ENCODE results near the gene PCNX2.

Gene PCNX2

DNA sequence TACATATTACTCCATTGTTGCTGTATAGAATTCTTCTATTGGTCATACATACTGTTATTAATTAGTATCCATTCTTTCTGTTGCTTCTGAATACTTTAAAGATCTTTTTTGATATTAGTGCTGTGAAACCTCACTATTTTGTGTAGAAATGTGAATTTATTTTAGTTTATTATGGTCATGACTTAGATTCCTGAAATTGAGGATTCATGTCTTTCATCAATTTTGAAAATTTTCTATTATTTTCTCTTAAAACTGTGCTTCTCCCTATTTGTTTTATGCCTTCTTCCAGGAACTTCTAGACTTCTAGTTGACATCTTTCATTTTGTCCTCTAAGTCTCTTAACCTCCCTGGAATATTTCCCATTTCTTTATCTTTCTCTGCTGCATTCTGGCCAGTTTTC, 232.1 kb downstream of the PCNX2 start:
- no peak for DNase-seq (ENCODE audit: low read depth)

GRCh38 chr1:233061265-233061664, 234.3 kb downstream of the PCNX2 start:
- DNase-seq (ENCODE audit: low read depth) = no peak

GRCh38 chr1:233060461-233060994, 235.0 kb downstream of the PCNX2 start:
- no peak for DNase-seq (ENCODE audit: low read depth)

DNA sequence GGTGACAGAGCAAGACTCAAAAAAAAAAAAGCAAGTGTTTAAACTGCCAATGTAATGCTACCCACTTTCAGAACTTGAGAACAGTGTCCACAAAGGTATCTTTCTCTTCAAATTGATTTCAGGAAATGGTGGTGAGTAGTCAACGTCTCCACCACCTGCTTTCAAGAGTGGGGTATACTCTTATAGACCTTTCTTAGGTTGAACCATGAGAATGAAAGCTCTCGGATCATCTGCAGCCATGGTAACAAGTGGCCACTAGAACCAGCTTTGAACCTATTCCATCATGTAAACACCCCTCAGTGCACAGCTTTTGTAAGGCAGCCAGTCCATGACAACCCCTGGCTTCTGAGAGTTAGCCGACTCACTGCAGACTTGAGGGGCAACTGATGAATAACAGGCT, 237.7 kb downstream of the PCNX2 start:
- no peak for DNase-seq (ENCODE audit: low read depth)

DNA sequence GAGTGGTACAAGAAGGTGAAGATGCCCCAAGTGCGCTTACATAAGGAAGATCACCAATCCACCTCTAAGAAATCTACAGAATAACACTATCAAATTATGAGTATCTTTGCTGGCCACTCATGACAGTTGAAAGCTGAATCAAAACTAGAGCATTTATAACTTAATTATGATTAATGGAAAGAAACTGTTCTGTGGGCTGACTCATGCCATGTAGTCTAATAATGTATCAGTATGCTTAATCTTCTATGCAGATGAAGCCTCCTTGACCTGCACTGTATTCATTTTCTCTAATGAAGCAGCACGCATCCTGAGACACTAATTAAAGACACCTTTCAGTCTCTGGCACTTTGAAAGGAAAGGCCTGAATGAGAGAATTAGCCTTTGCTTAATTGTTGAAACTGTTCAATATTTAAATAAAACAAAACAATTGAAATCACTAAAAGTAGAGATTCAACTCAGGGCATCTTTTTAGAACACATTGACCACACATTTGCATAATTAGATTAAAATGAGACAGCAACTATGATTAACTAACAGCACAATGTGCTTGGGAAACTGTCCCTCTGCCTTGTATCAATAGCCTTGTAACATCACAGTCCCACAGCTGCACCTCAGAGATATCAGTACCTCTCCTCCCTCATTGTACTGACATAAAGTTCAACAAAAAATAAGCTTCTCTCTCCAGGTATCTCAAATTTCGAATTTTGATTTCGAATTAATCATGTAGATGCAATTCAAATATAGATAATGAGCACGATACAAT, 239.5 kb downstream of the PCNX2 start:
- no peak for DNase-seq (ENCODE audit: low read depth)

GRCh38 chr1:233045588-233045987, 249.9 kb downstream of the PCNX2 start:
- no peak for DNase-seq (ENCODE audit: low read depth)

- no peak for DNase-seq (ENCODE audit: low read depth)
These were observed 252.7 kb downstream of the PCNX2 start for GRCh38 chr1:233042834-233043233.

DNA sequence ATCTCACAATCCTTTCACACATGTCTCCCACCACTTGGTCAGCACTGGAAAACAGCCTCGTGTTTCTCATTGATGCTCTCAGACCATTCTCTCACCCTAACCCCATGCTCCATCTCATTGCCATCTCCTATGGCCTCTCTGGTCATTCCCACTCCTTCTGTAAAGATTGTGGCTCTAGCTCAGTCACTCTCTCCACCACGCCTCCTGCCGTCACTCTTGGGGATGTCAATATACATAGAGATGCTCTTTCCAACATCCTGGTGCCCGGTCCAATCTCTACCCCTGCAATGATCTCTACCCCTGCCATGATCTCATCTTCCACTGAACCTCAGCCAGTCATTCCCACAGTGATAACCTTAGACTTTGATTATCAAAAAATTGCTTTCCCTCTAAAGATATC, 255.0 kb downstream of the PCNX2 start:
- DNase-seq (ENCODE audit: low read depth) = no peak

DNA sequence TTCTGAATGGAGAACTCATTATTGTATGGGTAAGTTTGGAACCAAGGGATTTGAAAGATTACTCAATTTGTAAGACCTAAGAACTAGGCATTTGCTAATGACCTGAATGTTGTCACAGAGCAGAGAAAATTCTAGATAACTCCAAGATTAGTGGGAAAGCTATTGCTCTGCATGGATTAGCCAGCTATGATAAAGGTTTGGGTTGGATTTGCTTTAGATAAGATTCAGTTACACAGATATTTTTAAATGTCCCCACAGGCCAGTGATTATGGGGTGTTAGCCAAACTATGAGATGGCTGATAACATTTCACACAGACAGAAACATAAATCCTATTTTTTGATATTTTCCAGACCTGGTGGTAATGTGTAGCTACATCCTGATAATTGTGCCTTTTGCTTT, 256.9 kb downstream of the PCNX2 start:
- no peak for DNase-seq (ENCODE audit: low read depth)

DNA sequence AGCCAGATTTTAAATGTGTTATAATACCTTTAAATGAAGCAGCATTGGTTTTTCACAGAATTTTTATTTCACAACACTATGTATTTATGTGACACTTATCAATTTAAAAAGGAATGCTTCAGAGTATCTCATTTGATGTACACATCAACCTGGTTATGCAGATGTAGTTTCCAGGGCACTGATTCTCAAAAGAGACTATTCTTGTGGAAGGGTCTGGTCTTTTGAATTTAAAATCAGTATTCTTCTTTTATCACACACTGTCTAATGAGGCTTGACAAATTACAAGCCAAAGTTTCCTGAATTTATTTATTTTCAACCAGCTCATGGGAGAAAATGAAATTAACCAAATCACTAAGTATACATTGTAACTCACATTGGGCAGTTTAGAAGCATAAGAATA, 257.7 kb downstream of the PCNX2 start:
- no peak for DNase-seq (ENCODE audit: low read depth)

- no peak for DNase-seq (ENCODE audit: low read depth)
These were observed 260.7 kb downstream of the PCNX2 start for GRCh38 chr1:233034836-233035235.

DNA sequence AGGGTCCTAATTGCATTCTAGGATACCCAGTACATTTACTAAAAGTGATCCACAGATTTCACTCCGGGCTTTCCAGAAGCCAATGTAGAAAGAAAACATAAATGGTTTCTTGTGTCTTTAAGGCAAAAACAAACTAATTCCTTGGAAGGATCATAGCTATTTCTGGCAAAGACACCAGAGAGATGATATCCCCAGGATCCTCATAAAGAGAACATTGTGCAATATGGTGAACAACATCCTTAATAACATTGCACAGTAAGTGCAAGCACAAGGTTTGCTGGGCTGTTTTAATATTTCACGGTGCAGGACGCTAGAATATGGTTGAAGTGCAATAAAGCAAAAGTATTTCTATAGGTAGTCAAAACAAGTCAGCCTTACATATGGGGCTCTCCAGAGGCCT, 262.2 kb downstream of the PCNX2 start:
- no peak for DNase-seq (ENCODE audit: low read depth)

DNA sequence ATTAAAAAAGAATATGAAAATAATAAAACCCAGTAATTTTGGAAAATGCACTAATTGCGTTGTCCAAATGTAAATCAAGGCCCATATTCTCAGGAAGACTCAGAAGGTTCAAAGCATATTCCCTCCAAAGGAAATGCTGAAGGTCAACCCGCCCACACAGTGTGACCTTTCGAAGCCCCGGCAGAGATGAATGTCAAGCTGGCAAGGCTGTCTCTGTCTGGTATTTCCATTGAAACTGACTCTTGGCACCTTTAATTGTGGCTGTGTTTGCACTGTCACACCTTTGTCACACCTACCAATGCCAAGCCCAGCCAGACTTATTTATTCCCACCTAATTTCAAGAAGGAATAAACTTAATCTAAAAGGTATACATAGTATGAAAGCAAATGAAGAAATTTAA, 262.6 kb downstream of the PCNX2 start:
- no peak for DNase-seq (ENCODE audit: low read depth)

DNA sequence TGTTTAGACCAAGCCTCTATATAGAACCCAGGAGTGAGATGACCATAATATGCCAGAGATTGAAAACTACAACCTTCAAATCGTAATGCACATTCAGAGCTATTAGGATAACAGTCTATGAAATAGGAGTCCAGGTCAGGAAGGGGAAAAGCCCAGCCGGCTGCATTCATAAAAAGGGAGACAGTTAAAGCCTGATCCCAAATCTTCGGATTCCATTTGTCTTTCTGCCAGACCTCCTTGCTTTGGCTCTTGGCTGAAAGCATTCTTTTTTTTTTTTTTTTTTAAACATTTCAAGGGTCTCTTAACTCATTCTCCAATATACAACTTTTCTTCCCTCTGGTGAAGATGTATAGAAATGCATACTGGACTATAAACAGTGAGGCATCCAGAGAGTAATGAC, 264.0 kb downstream of the PCNX2 start:
- no peak for DNase-seq (ENCODE audit: low read depth)

DNA sequence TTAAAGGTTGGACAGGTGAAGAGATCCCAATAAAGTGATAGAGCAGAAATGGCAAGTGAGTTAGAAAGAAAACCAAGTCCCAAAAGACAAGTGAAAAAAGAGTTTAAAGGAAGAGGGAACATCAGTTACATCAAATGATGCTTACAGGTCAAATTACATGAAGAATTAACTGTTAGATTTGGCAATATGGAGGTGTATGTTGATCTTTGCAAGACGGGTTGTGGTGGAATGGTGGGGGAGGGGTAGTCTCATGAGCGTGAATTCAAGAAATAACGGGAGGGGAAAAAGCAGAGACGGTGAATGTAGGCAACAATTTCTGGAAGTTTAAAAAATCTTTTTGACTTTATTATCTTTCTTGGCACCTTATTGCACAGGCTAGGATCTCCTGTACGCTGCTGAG, 268.5 kb downstream of the PCNX2 start:
- no peak for DNase-seq (ENCODE audit: low read depth)

- no peak for DNase-seq (ENCODE audit: low read depth)
These were observed 270.0 kb downstream of the PCNX2 start for GRCh38 chr1:233025567-233025966.

GRCh38 chr1:233025157-233025556, 270.4 kb downstream of the PCNX2 start:
- no peak for DNase-seq (ENCODE audit: low read depth)

DNA sequence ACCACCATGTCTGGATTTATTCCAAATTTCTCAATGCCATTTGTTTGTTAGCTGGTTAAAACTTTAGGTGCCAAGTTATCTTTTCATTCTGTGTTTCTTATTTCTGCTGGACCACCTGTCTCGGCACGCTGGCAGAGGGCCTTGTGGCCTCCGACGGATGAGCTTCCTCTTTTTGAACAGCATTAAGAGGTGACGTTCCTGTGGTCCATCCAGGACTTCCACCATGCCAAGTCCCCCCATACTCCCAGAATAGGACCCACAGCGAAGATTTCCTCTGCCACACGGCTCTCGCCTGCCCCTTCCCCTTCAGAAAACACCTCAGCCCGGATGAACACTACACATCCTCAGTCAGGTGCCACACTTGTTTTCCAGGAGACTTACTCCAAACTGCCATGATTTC, 271.3 kb downstream of the PCNX2 start:
- DNase-seq (ENCODE audit: low read depth) = no peak

DNA sequence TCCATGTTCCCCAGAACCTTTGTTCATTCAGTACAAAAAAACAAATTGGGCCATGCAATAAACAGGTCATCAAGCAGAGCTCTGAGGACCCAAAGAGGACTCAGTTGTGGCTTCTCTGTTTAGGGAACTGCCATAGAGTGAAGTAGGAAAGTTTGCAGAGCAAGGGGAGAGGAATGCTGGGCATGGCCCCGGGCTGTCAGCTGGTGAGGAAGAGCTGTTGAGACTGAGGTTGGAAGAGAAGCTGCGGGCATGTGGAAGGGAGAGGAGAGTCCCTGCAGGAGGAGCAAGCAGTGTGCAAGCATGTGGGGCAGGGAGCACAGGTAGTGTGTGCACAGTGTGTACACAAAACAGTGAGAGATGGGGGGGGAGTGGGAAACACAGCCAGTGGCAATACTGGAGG, 273.3 kb downstream of the PCNX2 start:
- no peak for DNase-seq (ENCODE audit: low read depth)

DNA sequence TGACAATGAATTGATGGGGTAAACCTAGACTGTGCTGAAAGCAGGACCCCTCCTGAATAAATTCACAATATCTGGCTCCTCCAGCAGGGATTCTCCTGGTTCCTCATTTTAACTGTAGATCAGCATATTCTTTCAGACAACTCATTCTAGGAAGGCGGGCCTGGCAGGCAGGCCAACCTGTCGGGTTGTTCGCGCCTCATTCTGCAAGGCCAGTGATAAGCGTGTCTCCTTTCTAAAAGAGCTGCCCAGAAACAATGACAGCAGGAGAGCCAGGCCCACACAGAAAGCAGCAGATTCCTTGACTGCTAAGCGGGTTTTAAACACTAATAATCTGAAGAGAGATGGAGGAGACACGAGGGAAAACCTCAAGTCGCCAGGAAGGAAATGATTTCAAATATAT, 275.1 kb downstream of the PCNX2 start:
- no peak for DNase-seq (ENCODE audit: low read depth)

DNA sequence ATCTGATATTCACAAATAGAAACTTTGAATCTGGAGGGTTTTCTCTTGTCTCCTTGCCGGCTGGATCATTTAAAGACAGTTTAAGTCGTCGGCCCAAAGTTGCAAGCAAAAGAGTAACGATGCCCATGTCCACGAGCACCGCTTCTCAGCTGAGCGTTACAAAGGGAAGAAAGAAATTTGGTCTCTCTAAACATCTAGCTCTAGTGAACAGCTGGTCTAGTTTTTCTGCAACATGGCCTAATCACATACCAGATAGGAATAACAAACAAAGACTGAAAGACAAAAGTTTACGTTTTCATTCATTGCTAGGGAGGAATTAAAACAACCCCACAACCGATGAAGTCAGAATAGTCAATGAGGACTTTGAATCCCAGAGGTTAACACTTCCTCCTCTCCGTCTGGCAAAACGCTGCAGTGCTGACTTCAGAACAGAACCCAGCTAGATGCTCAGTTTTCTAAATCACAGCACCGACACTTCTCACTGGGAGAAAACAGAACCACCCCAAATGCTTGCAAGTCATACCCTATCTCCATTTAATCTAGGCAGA, 275.7 kb downstream of the PCNX2 start:
- no peak for DNase-seq (ENCODE audit: low read depth)

- DNase-seq (ENCODE audit: low read depth) = no peak
These were observed 276.4 kb downstream of the PCNX2 start for GRCh38 chr1:233019083-233019482.

DNA sequence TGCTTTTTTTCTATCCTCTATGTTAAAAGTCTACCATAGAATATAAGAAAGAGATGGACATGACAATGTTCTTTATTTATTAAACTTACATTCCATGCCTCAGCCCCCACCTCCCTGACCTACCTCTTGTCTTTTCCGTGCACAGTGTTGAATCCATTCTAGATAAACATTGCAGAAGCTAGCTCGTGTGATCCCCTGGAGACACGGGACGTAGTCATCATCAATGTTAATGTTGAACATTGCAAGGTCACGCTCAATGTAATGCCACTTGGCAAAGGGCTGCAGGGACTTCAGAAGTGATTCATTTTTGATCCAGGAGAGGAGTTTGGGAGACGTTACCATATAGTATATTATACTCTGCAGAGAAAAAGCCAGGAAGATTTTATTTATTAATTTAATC, 278.7 kb downstream of the PCNX2 start:
- no peak for DNase-seq (ENCODE audit: low read depth)

DNA sequence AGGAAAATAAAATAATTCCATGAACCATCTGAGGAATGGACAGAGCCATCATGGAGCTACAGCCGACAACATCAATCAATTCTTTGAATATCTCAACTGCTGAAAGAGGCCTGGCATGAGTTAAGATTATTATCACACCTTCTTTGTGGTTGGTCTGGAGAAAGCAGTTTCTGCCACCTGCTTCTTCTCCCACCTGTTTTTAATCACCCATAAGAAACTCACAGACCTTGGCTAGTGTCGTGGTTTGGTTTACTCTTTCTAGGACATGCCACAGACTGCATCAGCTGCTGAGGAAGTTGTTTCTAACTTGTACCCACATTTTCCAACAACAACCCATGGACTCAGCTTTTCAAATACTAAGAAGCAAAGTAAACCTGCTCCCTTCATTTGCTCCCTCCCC, 279.6 kb downstream of the PCNX2 start:
- DNase-seq (ENCODE audit: low read depth) = no peak
